Measurements from ENCODE around the gene KCNMB1.

- no peak for TF ChIP-seq CTCF (IDR thresholded peaks at IDR 0.05)
- TF ChIP-seq EZH2phosphoT487 (IDR thresholded peaks at IDR 0.05) = no peak
- no peak for TF ChIP-seq EZH2 (IDR thresholded peaks at IDR 0.05)
Observed at GRCh38 chr5:170365011-170365410, 24.2 kb downstream of the KCNMB1 start.

Measured in neural progenitor cell (in vitro differentiated cells).